Measurements from ENCODE around the gene KRTAP4-12.

DNA sequence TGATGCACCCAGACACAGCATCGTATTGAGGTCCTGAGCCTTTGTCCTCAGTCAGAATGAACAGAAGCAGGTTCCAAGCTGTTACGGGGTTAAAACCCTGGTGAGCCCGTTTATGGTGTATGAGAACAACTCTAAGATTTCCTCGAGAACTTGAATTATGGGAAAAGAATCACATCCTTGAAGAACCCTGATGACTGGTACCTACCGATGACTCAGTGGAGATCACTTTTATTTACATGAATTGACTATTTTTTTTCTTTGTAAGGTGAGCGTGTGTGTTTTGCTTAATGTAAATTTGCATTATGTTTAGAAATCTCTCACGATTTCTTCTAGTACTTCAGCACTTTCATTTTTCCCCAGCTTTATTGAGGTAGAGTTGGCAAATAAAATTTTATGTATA is 39.8 kb upstream of the KRTAP4-12 start:
- TF ChIP-seq, protein P1, sequence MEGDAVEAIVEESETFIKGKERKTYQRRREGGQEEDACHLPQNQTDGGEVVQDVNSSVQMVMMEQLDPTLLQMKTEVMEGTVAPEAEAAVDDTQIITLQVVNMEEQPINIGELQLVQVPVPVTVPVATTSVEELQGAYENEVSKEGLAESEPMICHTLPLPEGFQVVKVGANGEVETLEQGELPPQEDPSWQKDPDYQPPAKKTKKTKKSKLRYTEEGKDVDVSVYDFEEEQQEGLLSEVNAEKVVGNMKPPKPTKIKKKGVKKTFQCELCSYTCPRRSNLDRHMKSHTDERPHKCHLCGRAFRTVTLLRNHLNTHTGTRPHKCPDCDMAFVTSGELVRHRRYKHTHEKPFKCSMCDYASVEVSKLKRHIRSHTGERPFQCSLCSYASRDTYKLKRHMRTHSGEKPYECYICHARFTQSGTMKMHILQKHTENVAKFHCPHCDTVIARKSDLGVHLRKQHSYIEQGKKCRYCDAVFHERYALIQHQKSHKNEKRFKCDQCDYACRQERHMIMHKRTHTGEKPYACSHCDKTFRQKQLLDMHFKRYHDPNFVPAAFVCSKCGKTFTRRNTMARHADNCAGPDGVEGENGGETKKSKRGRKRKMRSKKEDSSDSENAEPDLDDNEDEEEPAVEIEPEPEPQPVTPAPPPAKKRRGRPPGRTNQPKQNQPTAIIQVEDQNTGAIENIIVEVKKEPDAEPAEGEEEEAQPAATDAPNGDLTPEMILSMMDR (conservative IDR thresholded peaks at IDR 0.05) = no peak
- no peak for TF ChIP-seq EZH2 (IDR thresholded peaks at IDR 0.05; ENCODE audit: low read depth)
